Tibial artery (tissue), 4 donors: Measurements from ENCODE around the gene ERGIC3.

Experiments used
- DNase-seq, 2 donors: peaks; one replicate each; pipeline ENCODE4 v3.0.0-alpha.2; 2019
- H3K27ac ChIP-seq, 2 donors: fragments of 200-600 bp; sonication (generic) in 1 of 2; 1 replicate in 1 of 2; 2 replicates in 1 of 2; pipeline ENCODE4 v1.5.1; 2018 to 2019; ENCODE audit warnings: mild to moderate bottlenecking in 1 of 2
- H3K27me3 ChIP-seq, 2 donors: fragments of 200-600 bp; sonication (generic) in 1 of 2; one replicate each; pipeline versions ENCODE4 v1.5.1 to v1.6.0; 2016 to 2019
- H3K36me3 ChIP-seq, 3 donors: fragments of 200-600 bp; sonication (generic) in 2 of 3; one replicate each; pipeline ENCODE4 v1.5.1; 2016 to 2019; ENCODE audit warnings: mild to moderate bottlenecking in 2 of 3
- H3K4me1 ChIP-seq, 4 donors: fragments of 200-600 bp; sonication (generic) in 2 of 4; 1 replicate in 3 of 4; 2 replicates in 1 of 4; pipeline ENCODE4 v1.5.1; 2016 to 2019
- H3K4me3 ChIP-seq, 2 donors: fragments of 200-600 bp; sonication (generic) in 1 of 2; 1 replicate in 1 of 2; 2 replicates in 1 of 2; pipeline ENCODE4 v1.5.1; 2018 to 2019; ENCODE audit warnings: mild to moderate bottlenecking in 2 of 2
- H3K9me3 ChIP-seq, 3 donors: fragments of 200-600 bp; sonication (generic) in 1 of 3; one replicate each; pipeline ENCODE4 v1.5.1; 2016 to 2019
- intact Hi-C: fragments of 100-400 bp; cut with DNase I; formaldehyde crosslinking; loops from one replicate; pipeline ENCODE4 v1.15.0; 2023; ENCODE audit warnings: low total_unique reads
- TF ChIP-seq, protein P1 (sequence below), 2 experiments: fragments of 200-600 bp in 1 of 2; fragments of 450-650 bp in 1 of 2; IDR thresholded peaks; one replicate each; pipeline ENCODE4 v1.5.1; 2017 to 2019; ENCODE audit warnings: antibody characterized with exemption in 2 of 2, mild to moderate bottlenecking in 1 of 2, moderate library complexity in 1 of 2

The ERGIC3 gene

DNA sequence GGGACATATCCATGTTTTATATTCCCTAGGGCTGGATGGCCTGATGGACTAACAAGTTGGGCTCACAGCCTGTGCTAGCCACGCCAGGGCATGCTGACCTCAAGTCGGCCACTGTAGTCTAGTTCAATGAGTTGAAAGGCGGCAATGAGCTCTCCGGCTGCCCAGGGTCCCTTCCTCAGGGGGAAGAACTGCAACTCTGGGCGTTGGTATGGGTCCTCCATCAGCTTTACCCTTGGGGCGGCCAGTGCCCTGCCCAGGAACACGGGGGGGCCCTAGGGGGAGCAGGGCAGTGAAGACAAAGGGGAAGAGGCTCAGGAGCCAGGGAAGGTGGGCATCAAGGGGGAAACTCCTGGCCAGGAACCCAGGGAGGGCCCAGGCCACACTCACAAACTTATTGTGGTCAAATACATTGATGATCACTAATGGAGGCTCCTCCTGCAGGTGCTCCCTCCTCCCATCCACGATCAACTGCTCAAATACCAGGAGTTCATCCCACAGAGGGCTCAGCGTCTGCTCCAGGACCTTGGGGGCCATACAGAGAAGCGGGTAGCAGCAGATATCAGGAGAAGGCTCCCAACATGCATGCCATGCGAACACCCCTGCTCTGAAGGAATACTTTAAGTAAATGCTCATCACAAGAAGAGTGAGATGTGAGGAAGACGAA, 41.0 kb downstream of the ERGIC3 start:
- no peak for DNase-seq
- no peak overlapping the region for H3K4me3 ChIP-seq
- H3K27ac ChIP-seq = no peak overlapping the region
- H3K4me1 ChIP-seq = no peaks in the 10 kb centered on the region
- H3K27me3 ChIP-seq = peaks cover 0 to 7% of the 10 kb centered on the region in 2 donors
- TF ChIP-seq, protein P1, sequence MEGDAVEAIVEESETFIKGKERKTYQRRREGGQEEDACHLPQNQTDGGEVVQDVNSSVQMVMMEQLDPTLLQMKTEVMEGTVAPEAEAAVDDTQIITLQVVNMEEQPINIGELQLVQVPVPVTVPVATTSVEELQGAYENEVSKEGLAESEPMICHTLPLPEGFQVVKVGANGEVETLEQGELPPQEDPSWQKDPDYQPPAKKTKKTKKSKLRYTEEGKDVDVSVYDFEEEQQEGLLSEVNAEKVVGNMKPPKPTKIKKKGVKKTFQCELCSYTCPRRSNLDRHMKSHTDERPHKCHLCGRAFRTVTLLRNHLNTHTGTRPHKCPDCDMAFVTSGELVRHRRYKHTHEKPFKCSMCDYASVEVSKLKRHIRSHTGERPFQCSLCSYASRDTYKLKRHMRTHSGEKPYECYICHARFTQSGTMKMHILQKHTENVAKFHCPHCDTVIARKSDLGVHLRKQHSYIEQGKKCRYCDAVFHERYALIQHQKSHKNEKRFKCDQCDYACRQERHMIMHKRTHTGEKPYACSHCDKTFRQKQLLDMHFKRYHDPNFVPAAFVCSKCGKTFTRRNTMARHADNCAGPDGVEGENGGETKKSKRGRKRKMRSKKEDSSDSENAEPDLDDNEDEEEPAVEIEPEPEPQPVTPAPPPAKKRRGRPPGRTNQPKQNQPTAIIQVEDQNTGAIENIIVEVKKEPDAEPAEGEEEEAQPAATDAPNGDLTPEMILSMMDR (IDR thresholded peaks at IDR 0.05) = no peak
- H3K36me3 ChIP-seq = no peaks in the 10 kb centered on the region
- no peaks in the 10 kb centered on the region for H3K9me3 ChIP-seq
- intact Hi-C loops = no loop called here

DNA sequence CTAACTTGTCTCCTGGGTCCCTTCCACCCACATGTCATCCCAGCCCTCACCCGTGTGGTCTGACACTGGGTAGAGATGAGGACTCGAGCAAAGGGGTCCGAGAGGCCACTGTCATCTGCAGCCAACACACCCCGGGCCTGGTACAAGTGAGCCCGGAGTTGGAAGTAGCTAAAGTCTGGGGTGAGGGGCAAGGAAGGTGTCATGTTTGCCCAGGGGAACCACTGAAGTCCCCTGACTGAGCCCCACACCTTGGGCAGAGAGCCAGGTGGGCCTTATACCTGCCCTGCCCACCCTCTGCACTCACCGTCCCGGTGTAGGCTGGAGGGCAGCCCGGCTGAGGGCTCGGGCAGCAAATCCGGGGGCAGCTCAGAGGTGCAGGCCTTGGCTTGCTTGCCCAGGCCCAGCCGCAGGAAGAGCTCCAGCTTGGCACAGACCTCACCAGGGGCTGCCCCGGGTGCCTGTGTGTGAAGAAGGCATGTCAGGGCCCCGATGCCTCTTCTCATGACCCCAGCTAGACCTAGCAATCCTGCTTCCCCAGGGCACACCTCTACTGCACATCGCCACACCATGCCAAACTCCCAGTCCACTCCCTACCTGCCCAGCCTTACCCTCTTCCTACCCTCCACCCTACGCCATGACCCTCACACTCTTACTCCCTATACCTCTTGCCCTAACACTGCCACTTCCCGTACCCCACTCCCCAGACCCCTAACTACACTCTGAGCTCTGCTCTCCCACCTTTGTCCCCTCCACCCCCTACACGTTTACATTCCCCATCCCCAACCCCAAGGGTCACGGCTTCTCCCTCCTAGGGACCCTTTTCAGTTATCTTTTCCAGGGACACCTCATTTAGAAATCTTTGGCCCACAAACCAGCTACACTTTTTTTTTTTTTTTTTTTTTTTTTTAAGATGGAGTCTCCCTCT, 42.0 kb downstream of the ERGIC3 start:
- DNase-seq = no peak

DNA sequence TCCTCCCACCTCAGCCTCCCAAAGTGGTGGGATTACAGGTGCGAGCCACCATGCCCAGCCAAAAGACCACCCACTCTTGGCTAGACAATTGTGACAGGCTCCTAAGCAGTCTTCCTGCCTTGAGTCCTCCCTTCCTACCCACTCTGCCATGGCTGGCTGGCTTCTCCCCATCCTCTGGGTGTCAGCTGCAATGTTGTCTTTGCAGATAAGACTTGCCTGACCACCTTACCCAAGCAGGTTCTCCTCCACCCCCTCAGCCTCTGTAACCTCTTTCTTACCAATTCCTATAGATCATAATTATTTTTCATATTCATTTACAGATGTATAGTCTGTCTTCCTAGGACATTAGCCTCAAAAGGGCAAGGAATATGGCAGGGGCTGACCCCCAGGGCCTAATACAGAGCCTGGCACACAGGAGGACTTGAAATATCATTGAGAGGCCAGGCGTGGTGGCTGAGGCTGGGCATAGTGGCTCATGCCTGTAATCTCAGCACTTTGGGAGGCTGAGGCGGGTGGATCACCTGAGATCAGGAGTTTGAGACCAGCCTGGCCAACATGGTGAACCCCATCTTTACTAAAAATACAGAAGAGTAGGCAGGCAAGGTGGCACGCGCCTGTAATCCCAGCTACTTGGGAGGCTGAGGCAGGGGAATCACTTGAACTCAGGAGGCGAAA, 45.0 kb downstream of the ERGIC3 start:
- no peaks in the 10 kb centered on the region for H3K27me3 ChIP-seq
- TF ChIP-seq, protein P1 (IDR thresholded peaks at IDR 0.05) = no peak
- H3K4me1 ChIP-seq = no peaks in the 10 kb centered on the region
- DNase-seq = no peak
- no peaks in the 10 kb centered on the region for H3K9me3 ChIP-seq
- intact Hi-C loops = no loop called here
- H3K27ac ChIP-seq = no peak overlapping the region
- H3K36me3 ChIP-seq = no peaks in the 10 kb centered on the region
- no peak overlapping the region for H3K4me3 ChIP-seq

More for the DNA sequence above, 42.0 kb downstream of the ERGIC3 start:
- Histone ChIP-seq H3K9me3 (no peaks in the 10 kb centered on the region), H3K4me1 (no peaks in the 10 kb centered on the region), H3K4me3 (no peak overlapping the region), H3K27me3 (peaks cover 0 to 2% of the 10 kb centered on the region in 2 donors), H3K27ac (no peak overlapping the region), H3K36me3 (no peaks in the 10 kb centered on the region)
- TF ChIP-seq, protein P1 (IDR thresholded peaks at IDR 0.05) = no peak
- intact Hi-C loops = no loop called here

DNA sequence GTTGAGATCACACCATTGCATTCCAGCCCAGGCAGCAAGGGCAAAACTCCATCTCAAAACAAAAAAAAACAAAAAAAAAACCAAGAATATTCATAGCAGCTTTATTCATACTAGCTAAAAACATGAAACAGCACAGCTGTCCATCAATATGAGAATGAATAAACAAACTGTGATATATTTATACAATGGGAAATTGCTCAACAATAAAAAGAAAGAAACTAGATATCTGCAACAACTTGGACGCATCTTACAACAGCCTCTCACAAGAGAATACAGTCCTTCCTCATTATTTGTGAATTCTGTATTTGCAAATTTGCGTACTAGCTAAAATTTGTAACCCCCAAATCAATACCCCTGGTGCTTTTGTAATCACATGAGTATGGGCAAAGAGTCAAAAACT, 45.6 kb downstream of the ERGIC3 start:
- Histone ChIP-seq H3K27me3 (no peaks in the 10 kb centered on the region), H3K36me3 (no peaks in the 10 kb centered on the region), H3K4me1 (no peaks in the 10 kb centered on the region), H3K4me3 (no peak overlapping the region), H3K27ac (no peak overlapping the region), H3K9me3 (no peaks in the 10 kb centered on the region)
- no peak for DNase-seq
- TF ChIP-seq, protein P1 (IDR thresholded peaks at IDR 0.05) = no peak
- intact Hi-C loops = no loop called here

DNA sequence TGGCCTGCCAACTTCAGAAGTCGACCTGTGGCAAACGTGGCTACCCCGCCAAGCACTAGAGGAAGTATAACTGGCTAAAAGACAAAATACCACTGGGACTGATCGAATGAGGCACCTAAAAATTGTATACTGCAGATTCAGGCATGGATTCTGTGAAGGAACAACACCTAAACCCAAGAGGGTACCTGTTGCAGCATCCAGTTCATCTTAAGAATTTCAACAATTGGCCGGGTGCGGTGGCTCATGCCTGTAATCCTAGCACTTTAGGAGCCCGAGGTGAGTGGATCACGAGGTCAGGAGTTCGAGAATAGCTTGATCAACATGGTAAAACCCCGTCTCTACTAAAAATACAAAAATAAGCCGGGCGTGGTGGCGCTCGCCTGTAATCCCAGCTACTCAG, 46.5 kb downstream of the ERGIC3 start:
- no peaks in the 10 kb centered on the region for H3K4me1 ChIP-seq
- DNase-seq = no peak
- H3K27ac ChIP-seq = no peak overlapping the region
- H3K9me3 ChIP-seq = no peaks in the 10 kb centered on the region
- no peaks in the 10 kb centered on the region for H3K36me3 ChIP-seq
- H3K4me3 ChIP-seq = no peak overlapping the region
- TF ChIP-seq, protein P1 (IDR thresholded peaks at IDR 0.05) = no peak
- intact Hi-C loops = no loop called here
- H3K27me3 ChIP-seq = no peaks in the 10 kb centered on the region
